ENCODE data around the gene AURKAIP1. TPM values are rescaled to one million over a fixed set of nuclear protein-coding genes. Genes with fewer than 3 reads are reported as not detected.
A peak's percentile ranks its signal among the peaks of the same experiment; 100 is the strongest.
"Not testable (repeated sequence)": the region's sequence is repeated elsewhere in the genome, so short reads cannot be mapped to it uniquely, and the experiment has no call there.

The AURKAIP1 gene
- polyA plus RNA-seq, 2 donors: 155 to 158 TPM

GRCh38 chr1:1406821-1407635, 32.0 kb upstream of the AURKAIP1 start, which contains the start of gene MRPL20:
TSS of gene MRPL20 (minus strand) at chr1:1407293. CDS start at chr1:1407217, 76 bp downstream.
- Histone ChIP-seq H3K27ac (ENCODE audit: low read depth in 2 of 2, low read length in 1 of 2) (peak within 1 kb of the TSS; percentile 90 to 92), H3K27me3 (ENCODE audit: control insufficient read depth in 1 of 2, insufficient read depth in 2 of 2, low read length in 2 of 2) (no peaks in the 10 kb centered on the region), H3K4me1 (ENCODE audit: control insufficient read depth in 2 of 2, insufficient read depth in 2 of 2, low read length in 1 of 2) (peaks cover 6 to 11% of the 10 kb centered on the region in 2 donors), H3K36me3 (ENCODE audit: control insufficient read depth in 2 of 2, insufficient read depth in 2 of 2, low read length in 1 of 2) (peaks cover 3 to 16% of the 10 kb centered on the region in 2 donors), H3K9me3 (ENCODE audit: control insufficient read depth in 2 of 2, insufficient read depth in 1 of 2, low read depth in 1 of 2, low read length in 1 of 2) (no peaks in the 10 kb centered on the region), H3K4me3 (ENCODE audit: low read depth in 1 of 2, low read length in 2 of 2) (peak within 1 kb of the TSS; percentile 95 to 96)
- 0 to 1% methylated on average over 97 to 98 of the region's 98 CpGs for WGBS, 2 donors

GRCh38 chr1:1406101-1406820, 31.3 kb upstream of the AURKAIP1 start:
- 36 to 39% methylated on average over 43 of the region's 43 CpGs for WGBS, 2 donors
- Histone ChIP-seq H3K27me3 (ENCODE audit: control insufficient read depth in 1 of 2, insufficient read depth in 2 of 2, low read length in 2 of 2) (no peaks in the 10 kb centered on the region), H3K4me3 (ENCODE audit: low read depth in 1 of 2, low read length in 2 of 2) (peak overlapping the region; percentile 95 to 96), H3K36me3 (ENCODE audit: control insufficient read depth in 2 of 2, insufficient read depth in 2 of 2, low read length in 1 of 2) (peaks cover 6 to 20% of the 10 kb centered on the region in 2 donors), H3K4me1 (ENCODE audit: control insufficient read depth in 2 of 2, insufficient read depth in 2 of 2, low read length in 1 of 2) (peaks cover 6 to 12% of the 10 kb centered on the region in 2 donors), H3K9me3 (ENCODE audit: control insufficient read depth in 2 of 2, insufficient read depth in 1 of 2, low read depth in 1 of 2, low read length in 1 of 2) (no peaks in the 10 kb centered on the region), H3K27ac (ENCODE audit: low read depth in 2 of 2, low read length in 1 of 2) (peak overlapping the region; percentile 0 to 81)

- WGBS, 2 donors: 81% methylated on average over 7 of the region's 7 CpGs
- Histone ChIP-seq H3K4me1 (ENCODE audit: control insufficient read depth in 2 of 2, insufficient read depth in 2 of 2, low read length in 1 of 2) (peaks cover 6 to 25% of the 10 kb centered on the region in 2 donors), H3K27me3 (ENCODE audit: control insufficient read depth in 1 of 2, insufficient read depth in 2 of 2, low read length in 2 of 2) (no peaks in the 10 kb centered on the region), H3K36me3 (ENCODE audit: control insufficient read depth in 2 of 2, insufficient read depth in 2 of 2, low read length in 1 of 2) (peaks cover 11 to 30% of the 10 kb centered on the region in 2 donors), H3K4me3 (ENCODE audit: low read depth in 1 of 2, low read length in 2 of 2) (no peak overlapping the region), H3K9me3 (ENCODE audit: control insufficient read depth in 2 of 2, insufficient read depth in 1 of 2, low read depth in 1 of 2, low read length in 1 of 2) (no peaks in the 10 kb centered on the region), H3K27ac (ENCODE audit: low read depth in 2 of 2, low read length in 1 of 2) (no peak overlapping the region)
These were observed 28.6 kb upstream of the AURKAIP1 start for GRCh38 chr1:1403653-1404052.

- not testable (repeated sequence) for H3K9me3 ChIP-seq (ENCODE audit: control insufficient read depth in 2 of 2, insufficient read depth in 1 of 2, low read depth in 1 of 2, low read length in 1 of 2); H3K27ac ChIP-seq (ENCODE audit: low read depth in 2 of 2, low read length in 1 of 2); H3K4me3 ChIP-seq (ENCODE audit: low read depth in 1 of 2, low read length in 2 of 2); H3K27me3 ChIP-seq (ENCODE audit: control insufficient read depth in 1 of 2, insufficient read depth in 2 of 2, low read length in 2 of 2)
- WGBS, 2 donors: 83 to 86% methylated on average over 9 of the region's 9 CpGs
- H3K36me3 ChIP-seq (ENCODE audit: control insufficient read depth in 2 of 2, insufficient read depth in 2 of 2, low read length in 1 of 2): peaks cover 11 to 30% of the 10 kb centered on the region in 2 donors
- H3K4me1 ChIP-seq (ENCODE audit: control insufficient read depth in 2 of 2, insufficient read depth in 2 of 2, low read length in 1 of 2): peaks cover 4 to 26% of the 10 kb centered on the region in 2 donors
These were observed 27.9 kb upstream of the AURKAIP1 start for GRCh38 chr1:1402901-1403392.

GRCh38 chr1:1402072-1402900, 27.3 kb upstream of the AURKAIP1 start:
- H3K4me3 ChIP-seq (ENCODE audit: low read depth in 1 of 2, low read length in 2 of 2): no peak overlapping the region
- H3K9me3 ChIP-seq (ENCODE audit: control insufficient read depth in 2 of 2, insufficient read depth in 1 of 2, low read depth in 1 of 2, low read length in 1 of 2): no peaks in the 10 kb centered on the region
- 58 to 67% methylated on average over 20 of the region's 20 CpGs for WGBS, 2 donors
- peak overlapping the region; percentile 14 to 34 for H3K27ac ChIP-seq (ENCODE audit: low read depth in 2 of 2, low read length in 1 of 2)
- no peaks in the 10 kb centered on the region for H3K27me3 ChIP-seq (ENCODE audit: control insufficient read depth in 1 of 2, insufficient read depth in 2 of 2, low read length in 2 of 2)
- peaks cover 11 to 33% of the 10 kb centered on the region in 2 donors for H3K36me3 ChIP-seq (ENCODE audit: control insufficient read depth in 2 of 2, insufficient read depth in 2 of 2, low read length in 1 of 2)
- peaks cover 3 to 26% of the 10 kb centered on the region in 2 donors for H3K4me1 ChIP-seq (ENCODE audit: control insufficient read depth in 2 of 2, insufficient read depth in 2 of 2, low read length in 1 of 2)

- peaks cover 3 to 26% of the 10 kb centered on the region in 2 donors for H3K4me1 ChIP-seq (ENCODE audit: control insufficient read depth in 2 of 2, insufficient read depth in 2 of 2, low read length in 1 of 2)
- no peaks in the 10 kb centered on the region for H3K27me3 ChIP-seq (ENCODE audit: control insufficient read depth in 1 of 2, insufficient read depth in 2 of 2, low read length in 2 of 2)
- peaks cover 11 to 38% of the 10 kb centered on the region in 2 donors for H3K36me3 ChIP-seq (ENCODE audit: control insufficient read depth in 2 of 2, insufficient read depth in 2 of 2, low read length in 1 of 2)
- H3K9me3 ChIP-seq (ENCODE audit: control insufficient read depth in 2 of 2, insufficient read depth in 1 of 2, low read depth in 1 of 2, low read length in 1 of 2): no peaks in the 10 kb centered on the region
- no peak overlapping the region for H3K27ac ChIP-seq (ENCODE audit: low read depth in 2 of 2, low read length in 1 of 2)
- 74 to 80% methylated on average over 7 of the region's 7 CpGs for WGBS, 2 donors
- no peak overlapping the region for H3K4me3 ChIP-seq (ENCODE audit: low read depth in 1 of 2, low read length in 2 of 2)
These were observed 26.5 kb upstream of the AURKAIP1 start for GRCh38 chr1:1401457-1402010.

- peaks cover 0 to 21% of the 10 kb centered on the region in 2 donors for H3K4me1 ChIP-seq (ENCODE audit: control insufficient read depth in 2 of 2, insufficient read depth in 2 of 2, low read length in 1 of 2)
- no peaks in the 10 kb centered on the region for H3K9me3 ChIP-seq (ENCODE audit: control insufficient read depth in 2 of 2, insufficient read depth in 1 of 2, low read depth in 1 of 2, low read length in 1 of 2)
- 79 to 82% methylated on average over 22 of the region's 22 CpGs for WGBS, 2 donors
- H3K36me3 ChIP-seq (ENCODE audit: control insufficient read depth in 2 of 2, insufficient read depth in 2 of 2, low read length in 1 of 2): peaks cover 11 to 38% of the 10 kb centered on the region in 2 donors
- no peaks in the 10 kb centered on the region for H3K27me3 ChIP-seq (ENCODE audit: control insufficient read depth in 1 of 2, insufficient read depth in 2 of 2, low read length in 2 of 2)
- H3K4me3 ChIP-seq (ENCODE audit: low read depth in 1 of 2, low read length in 2 of 2): peak overlapping the region in 1 of 2 donors; percentile 95
- no peak overlapping the region for H3K27ac ChIP-seq (ENCODE audit: low read depth in 2 of 2, low read length in 1 of 2)
These were observed 25.8 kb upstream of the AURKAIP1 start for GRCh38 chr1:1400576-1401456.

GRCh38 chr1:1399872-1400575, 25.0 kb upstream of the AURKAIP1 start:
- no peaks in the 10 kb centered on the region for H3K9me3 ChIP-seq (ENCODE audit: control insufficient read depth in 2 of 2, insufficient read depth in 1 of 2, low read depth in 1 of 2, low read length in 1 of 2)
- 5% methylated on average over 34 of the region's 34 CpGs for WGBS, 2 donors
- H3K27me3 ChIP-seq (ENCODE audit: control insufficient read depth in 1 of 2, insufficient read depth in 2 of 2, low read length in 2 of 2): no peaks in the 10 kb centered on the region
- peaks cover 11 to 39% of the 10 kb centered on the region in 2 donors for H3K36me3 ChIP-seq (ENCODE audit: control insufficient read depth in 2 of 2, insufficient read depth in 2 of 2, low read length in 1 of 2)
- H3K27ac ChIP-seq (ENCODE audit: low read depth in 2 of 2, low read length in 1 of 2): peak overlapping the region; percentile 83 to 88
- peaks cover 0 to 21% of the 10 kb centered on the region in 2 donors for H3K4me1 ChIP-seq (ENCODE audit: control insufficient read depth in 2 of 2, insufficient read depth in 2 of 2, low read length in 1 of 2)
- peak overlapping the region; percentile 95 to 97 for H3K4me3 ChIP-seq (ENCODE audit: low read depth in 1 of 2, low read length in 2 of 2)

Measured in esophagus (tissue), 2 donors.